GOT3 (cell line): Measurements from ENCODE around the gene GLDC.
"Not testable (repeated sequence)": the region's sequence is repeated elsewhere in the genome, so short reads cannot be mapped to it uniquely, and the experiment has no call there.

Experiments
- DNase-seq: peaks from one replicate; lab custom pipeline; 2025; ENCODE audit warnings: mixed read lengths; lab: John Stamatoyannopoulos, UW

The GLDC gene

GRCh38 chr9:6566409-6567139 lies 79.0 kb downstream of the GLDC start:
- DNase-seq = no peak

GRCh38 chr9:6565312-6565711 lies 80.2 kb downstream of the GLDC start:
- DNase-seq = no peak

- DNase-seq = no peak
These were observed 80.7 kb downstream of the GLDC start for GRCh38 chr9:6564868-6565267.

GRCh38 chr9:6564360-6564759 lies 81.2 kb downstream of the GLDC start:
- DNase-seq = no peak

- no peak for DNase-seq
These were observed 82.6 kb downstream of the GLDC start for GRCh38 chr9:6562871-6563430.

GRCh38 chr9:6562201-6562600 lies 83.3 kb downstream of the GLDC start:
- no peak for DNase-seq

GRCh38 chr9:6557883-6558616 lies 87.5 kb downstream of the GLDC start:
- DNase-seq = no peak

- no peak for DNase-seq
These were observed 91.7 kb downstream of the GLDC start for GRCh38 chr9:6553866-6554265.

- DNase-seq = no peak
These were observed 92.9 kb downstream of the GLDC start for GRCh38 chr9:6552498-6553121.

- DNase-seq = no peak
These were observed 93.5 kb downstream of the GLDC start for GRCh38 chr9:6552033-6552432.

- no peak for DNase-seq
These were observed 94.4 kb downstream of the GLDC start for GRCh38 chr9:6551136-6551535.

- DNase-seq = no peak
These were observed 96.3 kb downstream of the GLDC start for GRCh38 chr9:6549106-6549800.

- DNase-seq = no peak
These were observed 100.4 kb downstream of the GLDC start for GRCh38 chr9:6545017-6545691.

GRCh38 chr9:6543204-6543603 lies 102.3 kb downstream of the GLDC start:
- no peak for DNase-seq

GRCh38 chr9:6542617-6543016 lies 102.9 kb downstream of the GLDC start:
- not testable (repeated sequence) for DNase-seq

- no peak for DNase-seq
These were observed 106.9 kb downstream of the GLDC start for GRCh38 chr9:6538666-6539071.

- DNase-seq = no peak
These were observed 109.9 kb downstream of the GLDC start for GRCh38 chr9:6535594-6535993.

GRCh38 chr9:6525326-6526045 lies 120.0 kb downstream of the GLDC start:
- no peak for DNase-seq

- no peak for DNase-seq
These were observed 123.3 kb downstream of the GLDC start for GRCh38 chr9:6522263-6522662.

GRCh38 chr9:6512085-6512657 lies 133.4 kb downstream of the GLDC start:
- DNase-seq = no peak

GRCh38 chr9:6506571-6506970 lies 139.0 kb downstream of the GLDC start:
- no peak for DNase-seq
